Neural cell (in vitro differentiated cells): ENCODE results near the gene BNC2. TPM values are rescaled to one million over a fixed set of nuclear protein-coding genes. Genes with fewer than 3 reads are reported as not detected.
"Not testable (repeated sequence)": the region's sequence is repeated elsewhere in the genome, so short reads cannot be mapped to it uniquely, and the experiment has no call there.

Experiments
- H2AFZ ChIP-seq: fragments of 200-600, 300-800 bp; sonication (generic), shearing (Covaris generic); 2 replicates; pipeline ENCODE4 v1.6.0; 2014; ENCODE audit warnings: low read depth, mild to moderate bottlenecking, antibody characterized with exemption, low read length, moderate library complexity
- H3F3A ChIP-seq: fragments of 200-600 bp; shearing (Covaris generic); 2 replicates; pipeline ENCODE4 v1.6.1; 2016; ENCODE audit warnings: mild to moderate bottlenecking, moderate library complexity, mixed read lengths, antibody characterized with exemption, low read length; ENCODE audit not compliant: insufficient read depth, poor library complexity, severe bottlenecking
- H3K27ac ChIP-seq: fragments of 200-600, 300-800 bp; sonication (generic), shearing (Covaris generic); 2 replicates; pipeline ENCODE4 v1.5.1; 2014; ENCODE audit warnings: mild to moderate bottlenecking, low read length, moderate library complexity
- H3K27me3 ChIP-seq: fragments of 300-800, 200-600 bp; sonication (generic), shearing (Covaris generic); 2 replicates; pipeline ENCODE4 v1.6.0; 2014; ENCODE audit warnings: mild to moderate bottlenecking, low read depth, low read length, moderate library complexity; ENCODE audit not compliant: insufficient read depth
- H3K36me3 ChIP-seq: fragments of 300-800, 200-600 bp; sonication (generic), shearing (Covaris generic); 2 replicates; pipeline ENCODE4 v1.5.1; 2014; ENCODE audit warnings: mild to moderate bottlenecking, antibody characterized with exemption, low read length, moderate library complexity; ENCODE audit not compliant: insufficient read depth
- H3K4me2 ChIP-seq: fragments of 300-800, 200-600 bp; sonication (generic), shearing (Covaris generic); 2 replicates; pipeline ENCODE4 v1.6.0; 2014; ENCODE audit warnings: mild to moderate bottlenecking, low read length
- H3K4me3 ChIP-seq: fragments of 300-800, 200-600 bp; sonication (generic), shearing (Covaris generic); 2 replicates; pipeline ENCODE4 v1.5.1; 2014; ENCODE audit warnings: mild to moderate bottlenecking, low read length, moderate library complexity
- H3K79me2 ChIP-seq: fragments of 200-600 bp; shearing (Covaris generic); replicated peaks from 2 replicates; pipeline ENCODE4 v1.6.0; 2014; ENCODE audit warnings: mild to moderate bottlenecking, low read length, moderate library complexity; ENCODE audit not compliant: insufficient read depth
- H3K9ac ChIP-seq: fragments of 300-800, 200-600 bp; sonication (generic), shearing (Covaris generic); 2 replicates; pipeline ENCODE4 v1.6.1; 2016; ENCODE audit warnings: mild to moderate bottlenecking, low read length, mixed read lengths
- H3K9me2 ChIP-seq: fragments of 200-600 bp; shearing (Covaris generic); 2 replicates; pipeline ENCODE4 v1.6.1; 2016; ENCODE audit warnings: mild to moderate bottlenecking, low read length, mixed read lengths; ENCODE audit not compliant: insufficient read depth
- H3K9me3 ChIP-seq: fragments of 200-600, 300-800 bp; sonication (generic), shearing (Covaris generic); 2 replicates; pipeline ENCODE4 v1.6.1; 2016; ENCODE audit warnings: mild to moderate bottlenecking, mixed run types, low read length, moderate library complexity, mixed read lengths
- H4K20me1 ChIP-seq: fragments of 200-600 bp; shearing (Covaris generic); 2 replicates; pipeline ENCODE4 v1.6.1; 2016; ENCODE audit warnings: mild to moderate bottlenecking, mixed run types; ENCODE audit not compliant: insufficient read depth
- EP300 ChIP-seq: fragments of 450-650 bp; conservative IDR thresholded peaks from 2 replicates; pipeline ENCODE4 v1.6.1; 2014; ENCODE audit warnings: antibody characterized with exemption, mild to moderate bottlenecking, moderate library complexity; ENCODE audit not compliant: poor library complexity, severe bottlenecking
- EZH2 ChIP-seq: fragments of 200-600, 300-800 bp; shearing (Covaris generic), sonication (generic); IDR thresholded peaks from 2 replicates; pipeline ENCODE4 v1.6.1; 2014; ENCODE audit warnings: antibody characterized with exemption, low read length, borderline replicate concordance, mild to moderate bottlenecking; ENCODE audit not compliant: insufficient read depth, poor library complexity, severe bottlenecking
- MXI1 ChIP-seq: fragments of 450-650 bp; conservative IDR thresholded peaks from 2 replicates; pipeline ENCODE4 v1.6.1; 2014; ENCODE audit warnings: antibody characterized with exemption, mild to moderate bottlenecking; ENCODE audit not compliant: poor library complexity, severe bottlenecking
- POLR2AphosphoS5 ChIP-seq: IDR thresholded peaks from 2 replicates; pipeline ENCODE4 v1.6.1; 2012
- RAD21 ChIP-seq: fragments of 450-650 bp; conservative IDR thresholded peaks from 2 replicates; pipeline ENCODE4 v1.6.1; 2014; ENCODE audit warnings: antibody characterized with exemption, mild to moderate bottlenecking, moderate library complexity
- SMC3 ChIP-seq: fragments of 450-650 bp; conservative IDR thresholded peaks from 2 replicates; pipeline ENCODE4 v1.6.1; 2014; ENCODE audit warnings: antibody characterized with exemption, mild to moderate bottlenecking, moderate library complexity; ENCODE audit not compliant: poor library complexity
- TAF1 ChIP-seq: IDR thresholded peaks from 2 replicates; pipeline ENCODE4 v1.6.1; 2012; ENCODE audit warnings: low read depth
- polyA plus RNA-seq: library from polyadenylated mRNA; depleted of rRNA; stranded (reverse); fragments of >200 nt; gene quantifications from 2 replicates; pipeline ENCODE4 v1.2.3, GENCODE V29; 2014
- TF ChIP-seq, protein P1 (sequence below): IDR thresholded peaks from 2 replicates; pipeline ENCODE4 v1.6.1; 2012; ENCODE audit warnings: borderline replicate concordance
- TF ChIP-seq, protein P2 (sequence below): fragments of 450-650 bp; IDR thresholded peaks from 2 replicates; pipeline ENCODE4 v1.5.1; 2014; ENCODE audit warnings: antibody characterized with exemption, mild to moderate bottlenecking, moderate library complexity; ENCODE audit not compliant: poor library complexity, severe bottlenecking

Gene BNC2
- polyA plus RNA-seq, 1 donor from 2014 or later = 1.3 TPM

GRCh38 chr9:16442622-16443021 lies 427.8 kb downstream of the BNC2 start:
- H2AFZ ChIP-seq = no peak overlapping the region
- no peak for TF ChIP-seq TAF1
- TF ChIP-seq POLR2AphosphoS5 = no peak
- TF ChIP-seq, protein P1, sequence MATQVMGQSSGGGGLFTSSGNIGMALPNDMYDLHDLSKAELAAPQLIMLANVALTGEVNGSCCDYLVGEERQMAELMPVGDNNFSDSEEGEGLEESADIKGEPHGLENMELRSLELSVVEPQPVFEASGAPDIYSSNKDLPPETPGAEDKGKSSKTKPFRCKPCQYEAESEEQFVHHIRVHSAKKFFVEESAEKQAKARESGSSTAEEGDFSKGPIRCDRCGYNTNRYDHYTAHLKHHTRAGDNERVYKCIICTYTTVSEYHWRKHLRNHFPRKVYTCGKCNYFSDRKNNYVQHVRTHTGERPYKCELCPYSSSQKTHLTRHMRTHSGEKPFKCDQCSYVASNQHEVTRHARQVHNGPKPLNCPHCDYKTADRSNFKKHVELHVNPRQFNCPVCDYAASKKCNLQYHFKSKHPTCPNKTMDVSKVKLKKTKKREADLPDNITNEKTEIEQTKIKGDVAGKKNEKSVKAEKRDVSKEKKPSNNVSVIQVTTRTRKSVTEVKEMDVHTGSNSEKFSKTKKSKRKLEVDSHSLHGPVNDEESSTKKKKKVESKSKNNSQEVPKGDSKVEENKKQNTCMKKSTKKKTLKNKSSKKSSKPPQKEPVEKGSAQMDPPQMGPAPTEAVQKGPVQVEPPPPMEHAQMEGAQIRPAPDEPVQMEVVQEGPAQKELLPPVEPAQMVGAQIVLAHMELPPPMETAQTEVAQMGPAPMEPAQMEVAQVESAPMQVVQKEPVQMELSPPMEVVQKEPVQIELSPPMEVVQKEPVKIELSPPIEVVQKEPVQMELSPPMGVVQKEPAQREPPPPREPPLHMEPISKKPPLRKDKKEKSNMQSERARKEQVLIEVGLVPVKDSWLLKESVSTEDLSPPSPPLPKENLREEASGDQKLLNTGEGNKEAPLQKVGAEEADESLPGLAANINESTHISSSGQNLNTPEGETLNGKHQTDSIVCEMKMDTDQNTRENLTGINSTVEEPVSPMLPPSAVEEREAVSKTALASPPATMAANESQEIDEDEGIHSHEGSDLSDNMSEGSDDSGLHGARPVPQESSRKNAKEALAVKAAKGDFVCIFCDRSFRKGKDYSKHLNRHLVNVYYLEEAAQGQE = no peak
- TF ChIP-seq EP300 = no peak
- TF ChIP-seq, protein P2, sequence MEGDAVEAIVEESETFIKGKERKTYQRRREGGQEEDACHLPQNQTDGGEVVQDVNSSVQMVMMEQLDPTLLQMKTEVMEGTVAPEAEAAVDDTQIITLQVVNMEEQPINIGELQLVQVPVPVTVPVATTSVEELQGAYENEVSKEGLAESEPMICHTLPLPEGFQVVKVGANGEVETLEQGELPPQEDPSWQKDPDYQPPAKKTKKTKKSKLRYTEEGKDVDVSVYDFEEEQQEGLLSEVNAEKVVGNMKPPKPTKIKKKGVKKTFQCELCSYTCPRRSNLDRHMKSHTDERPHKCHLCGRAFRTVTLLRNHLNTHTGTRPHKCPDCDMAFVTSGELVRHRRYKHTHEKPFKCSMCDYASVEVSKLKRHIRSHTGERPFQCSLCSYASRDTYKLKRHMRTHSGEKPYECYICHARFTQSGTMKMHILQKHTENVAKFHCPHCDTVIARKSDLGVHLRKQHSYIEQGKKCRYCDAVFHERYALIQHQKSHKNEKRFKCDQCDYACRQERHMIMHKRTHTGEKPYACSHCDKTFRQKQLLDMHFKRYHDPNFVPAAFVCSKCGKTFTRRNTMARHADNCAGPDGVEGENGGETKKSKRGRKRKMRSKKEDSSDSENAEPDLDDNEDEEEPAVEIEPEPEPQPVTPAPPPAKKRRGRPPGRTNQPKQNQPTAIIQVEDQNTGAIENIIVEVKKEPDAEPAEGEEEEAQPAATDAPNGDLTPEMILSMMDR = no peak
- TF ChIP-seq RAD21 = no peak
- TF ChIP-seq MXI1 = no peak
- no peak for TF ChIP-seq SMC3
- no peak for TF ChIP-seq EZH2

DNA sequence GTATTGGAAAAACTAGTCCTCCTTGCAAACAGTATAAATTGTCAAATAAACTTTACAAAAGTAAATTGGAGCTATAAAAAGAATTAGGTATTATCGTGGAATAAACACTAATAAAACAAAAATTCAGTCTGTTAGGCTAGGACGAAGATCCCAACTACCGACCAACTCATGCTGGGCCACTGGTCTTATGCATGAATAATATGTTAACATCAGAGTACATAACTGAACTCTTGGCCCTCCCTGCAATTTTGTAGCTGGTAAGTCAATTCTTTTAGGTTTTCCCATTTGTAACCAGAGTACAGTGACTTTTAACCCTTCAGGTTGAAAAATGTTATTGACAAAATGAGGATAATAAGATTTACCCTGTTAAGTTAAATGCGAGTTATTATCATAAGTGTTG lies 428.7 kb downstream of the BNC2 start:
- no peak for TF ChIP-seq RAD21
- no peak for TF ChIP-seq TAF1
- TF ChIP-seq MXI1 = no peak
- TF ChIP-seq, protein P1 = no peak
- no peak for TF ChIP-seq SMC3
- TF ChIP-seq EZH2 = no peak
- TF ChIP-seq EP300 = no peak
- TF ChIP-seq, protein P2 = no peak
- no peak for TF ChIP-seq POLR2AphosphoS5
- H3K4me2 ChIP-seq = no peak overlapping the region
- H3K27ac ChIP-seq = no peak overlapping the region
- no peaks in the 10 kb centered on the region for H3F3A ChIP-seq
- H3K4me3 ChIP-seq = no peak overlapping the region
- no peaks in the 10 kb centered on the region for H3K79me2 ChIP-seq
- H3K9me3 ChIP-seq = no peaks in the 10 kb centered on the region
- H3K9me2 ChIP-seq = no peaks in the 10 kb centered on the region
- no peak overlapping the region for H3K9ac ChIP-seq
- no peaks in the 10 kb centered on the region for H3K27me3 ChIP-seq
- no peak overlapping the region for H2AFZ ChIP-seq
- H4K20me1 ChIP-seq = no peaks in the 10 kb centered on the region
- no peaks in the 10 kb centered on the region for H3K36me3 ChIP-seq

More at GRCh38 chr9:16442622-16443021, 427.8 kb downstream of the BNC2 start:
- H3K9me2 ChIP-seq = no peaks in the 10 kb centered on the region
- H3K9ac ChIP-seq = no peak overlapping the region
- H3F3A ChIP-seq = no peaks in the 10 kb centered on the region
- H3K9me3 ChIP-seq = no peaks in the 10 kb centered on the region
- H3K4me3 ChIP-seq = no peak overlapping the region
- no peaks in the 10 kb centered on the region for H3K79me2 ChIP-seq
- H3K4me2 ChIP-seq = no peak overlapping the region
- H3K27me3 ChIP-seq = no peaks in the 10 kb centered on the region
- no peaks in the 10 kb centered on the region for H4K20me1 ChIP-seq
- no peaks in the 10 kb centered on the region for H3K36me3 ChIP-seq
- no peak overlapping the region for H3K27ac ChIP-seq

DNA sequence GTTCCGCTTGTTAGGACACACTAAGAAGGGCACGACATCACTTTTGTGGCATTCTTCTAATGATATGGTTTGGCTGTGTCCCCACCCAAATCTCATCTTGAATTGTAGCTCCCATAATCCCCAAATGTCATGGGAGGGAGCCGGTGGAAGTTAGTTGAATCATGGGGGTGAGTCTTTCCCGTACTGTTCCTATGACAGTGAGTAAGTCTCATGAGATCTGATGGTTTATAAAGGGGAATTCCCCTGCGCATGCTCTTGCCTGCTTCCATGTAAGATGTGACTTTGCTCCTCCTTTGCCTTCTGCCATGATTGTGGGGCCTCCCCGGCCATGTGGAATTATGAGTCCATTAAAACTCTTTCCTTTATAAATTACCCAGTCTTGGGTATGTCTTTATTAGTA lies 431.6 kb downstream of the BNC2 start:
- H3K4me3 ChIP-seq, H3K4me2 ChIP-seq, H3K36me3 ChIP-seq, H4K20me1 ChIP-seq, H2AFZ ChIP-seq, H3K9me3 ChIP-seq, H3K9ac ChIP-seq, H3F3A ChIP-seq, H3K27me3 ChIP-seq, H3K27ac ChIP-seq, H3K79me2 ChIP-seq, H3K9me2 ChIP-seq: not testable (repeated sequence)
